Measurements from ENCODE around the gene TMC3. TPM values are rescaled to one million over a fixed set of nuclear protein-coding genes. Genes with fewer than 3 reads are reported as not detected.

Gene TMC3
- polyA plus RNA-seq, 1 of the 3 experiments (the other 2 are of a cell fraction): not detected

DNA sequence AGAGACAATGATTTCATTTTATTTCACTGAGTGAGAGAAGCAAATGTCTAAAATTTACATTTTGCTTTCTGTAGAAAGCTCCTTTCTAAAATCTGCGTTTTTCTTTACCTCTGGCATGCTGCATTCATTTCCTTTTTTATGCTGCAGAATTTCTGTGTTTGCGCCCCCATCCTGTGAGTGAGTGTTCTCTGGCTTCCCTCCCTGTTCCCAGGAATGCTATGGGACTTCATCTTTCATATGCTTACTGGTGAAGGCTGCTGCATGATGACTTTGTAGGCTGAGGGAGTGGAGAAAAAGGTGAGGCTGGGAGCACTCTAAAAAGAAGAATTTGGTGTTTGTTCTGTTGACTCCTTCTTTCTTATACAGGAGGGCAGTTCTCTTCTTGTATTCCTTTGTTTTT lies 7.7 kb upstream of the TMC3 start:
- WGBS (ENCODE audit: low lambda C conversion rate): 31% methylated on average over 2 of the region's 2 CpGs
- H3K27me3 ChIP-seq (ENCODE audit: insufficient read depth): no peaks in the 10 kb centered on the region
- no peak overlapping the region for H3K4me3 ChIP-seq (ENCODE audit: low read depth in 2 of 2, low read length in 1 of 2)
- H3K9me2 ChIP-seq: no peaks in the 10 kb centered on the region
- no peaks in the 10 kb centered on the region for H3K9me3 ChIP-seq
- ChIA-PET CTCF (interaction anchor here (2.1 to 2.5 kb wide), 2 partner anchors 19 to 116 kb away, joined by 10 to 13 read pairs; no protein-coding TSS in a partner anchor), POLR2A (no interaction called here)
- H4K20me1 ChIP-seq (ENCODE audit: insufficient read depth): no peaks in the 10 kb centered on the region
- TF ChIP-seq, protein P1, sequence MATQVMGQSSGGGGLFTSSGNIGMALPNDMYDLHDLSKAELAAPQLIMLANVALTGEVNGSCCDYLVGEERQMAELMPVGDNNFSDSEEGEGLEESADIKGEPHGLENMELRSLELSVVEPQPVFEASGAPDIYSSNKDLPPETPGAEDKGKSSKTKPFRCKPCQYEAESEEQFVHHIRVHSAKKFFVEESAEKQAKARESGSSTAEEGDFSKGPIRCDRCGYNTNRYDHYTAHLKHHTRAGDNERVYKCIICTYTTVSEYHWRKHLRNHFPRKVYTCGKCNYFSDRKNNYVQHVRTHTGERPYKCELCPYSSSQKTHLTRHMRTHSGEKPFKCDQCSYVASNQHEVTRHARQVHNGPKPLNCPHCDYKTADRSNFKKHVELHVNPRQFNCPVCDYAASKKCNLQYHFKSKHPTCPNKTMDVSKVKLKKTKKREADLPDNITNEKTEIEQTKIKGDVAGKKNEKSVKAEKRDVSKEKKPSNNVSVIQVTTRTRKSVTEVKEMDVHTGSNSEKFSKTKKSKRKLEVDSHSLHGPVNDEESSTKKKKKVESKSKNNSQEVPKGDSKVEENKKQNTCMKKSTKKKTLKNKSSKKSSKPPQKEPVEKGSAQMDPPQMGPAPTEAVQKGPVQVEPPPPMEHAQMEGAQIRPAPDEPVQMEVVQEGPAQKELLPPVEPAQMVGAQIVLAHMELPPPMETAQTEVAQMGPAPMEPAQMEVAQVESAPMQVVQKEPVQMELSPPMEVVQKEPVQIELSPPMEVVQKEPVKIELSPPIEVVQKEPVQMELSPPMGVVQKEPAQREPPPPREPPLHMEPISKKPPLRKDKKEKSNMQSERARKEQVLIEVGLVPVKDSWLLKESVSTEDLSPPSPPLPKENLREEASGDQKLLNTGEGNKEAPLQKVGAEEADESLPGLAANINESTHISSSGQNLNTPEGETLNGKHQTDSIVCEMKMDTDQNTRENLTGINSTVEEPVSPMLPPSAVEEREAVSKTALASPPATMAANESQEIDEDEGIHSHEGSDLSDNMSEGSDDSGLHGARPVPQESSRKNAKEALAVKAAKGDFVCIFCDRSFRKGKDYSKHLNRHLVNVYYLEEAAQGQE (IDR thresholded peaks at IDR 0.05; ENCODE audit: low read depth, low read length): no peak
- TF ChIP-seq TEAD4 (IDR thresholded peaks at IDR 0.05; ENCODE audit: borderline replicate concordance, insufficient read depth): no peak
- no peak for TF ChIP-seq NRF1 (IDR thresholded peaks at IDR 0.05; ENCODE audit: low read depth, low read length)
- no peak for TF ChIP-seq RXRA (IDR thresholded peaks at IDR 0.05; ENCODE audit: borderline replicate concordance, low read depth)
- TF ChIP-seq POLR2AphosphoS5 (IDR thresholded peaks at IDR 0.05; ENCODE audit: low read depth, low read length): no peak
- TF ChIP-seq, protein P2, sequence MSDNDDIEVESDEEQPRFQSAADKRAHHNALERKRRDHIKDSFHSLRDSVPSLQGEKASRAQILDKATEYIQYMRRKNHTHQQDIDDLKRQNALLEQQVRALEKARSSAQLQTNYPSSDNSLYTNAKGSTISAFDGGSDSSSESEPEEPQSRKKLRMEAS (IDR thresholded peaks at IDR 0.05; ENCODE audit: low read depth): no peak
- TF ChIP-seq GABPA (IDR thresholded peaks at IDR 0.05; ENCODE audit: low read depth): no peak
- TF ChIP-seq RAD21 (IDR thresholded peaks at IDR 0.05; ENCODE audit: low read length): no peak
- TF ChIP-seq FOXM1 (IDR thresholded peaks at IDR 0.05; ENCODE audit: low read depth): no peak
- H3K27ac ChIP-seq (ENCODE audit: low read depth in 2 of 2, low read length in 1 of 2): no peak overlapping the region
- no peaks in the 10 kb centered on the region for H3K36me3 ChIP-seq (replicated peaks in 1 of 2; ENCODE audit: control insufficient read depth in 1 of 2, insufficient read depth in 2 of 2, low read length in 1 of 2)
- no peak overlapping the region for H3K9ac ChIP-seq
- no peak overlapping the region for H3K4me2 ChIP-seq
- H2AFZ ChIP-seq (ENCODE audit: low read depth): no peak overlapping the region
- no peaks in the 10 kb centered on the region for H3K4me1 ChIP-seq (ENCODE audit: control insufficient read depth in 1 of 2, insufficient read depth in 2 of 2, low read depth in 1 of 2, low read length in 1 of 2)
- no peaks in the 10 kb centered on the region for H3F3A ChIP-seq (replicated peaks; ENCODE audit: insufficient read depth)
- DNase-seq: no peak
- H3K79me2 ChIP-seq (ENCODE audit: insufficient read depth): no peaks in the 10 kb centered on the region

DNA sequence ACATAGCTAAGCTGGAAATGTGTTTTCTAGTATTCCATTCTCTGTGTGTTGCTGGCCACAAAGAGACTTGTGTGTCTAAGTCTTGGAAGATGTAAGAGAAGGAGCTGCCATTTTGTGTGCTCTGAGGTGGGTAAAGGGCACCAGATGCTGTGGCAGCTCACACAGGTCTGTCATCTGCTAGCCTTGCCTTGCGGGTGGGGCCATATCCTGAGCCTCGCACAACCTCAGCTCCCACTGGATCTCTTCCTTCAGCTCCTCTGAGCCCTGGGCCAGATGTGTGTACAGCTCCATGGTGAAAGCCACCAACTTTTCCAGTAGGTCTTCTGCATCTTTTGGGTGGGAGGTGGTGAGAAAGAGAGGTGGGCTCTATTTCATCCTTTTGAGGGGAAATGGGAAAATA lies 6.7 kb upstream of the TMC3 start:
- Histone ChIP-seq H3K27me3 (ENCODE audit: insufficient read depth) (no peaks in the 10 kb centered on the region), H3K9ac (no peak overlapping the region), H3F3A (replicated peaks; ENCODE audit: insufficient read depth) (no peaks in the 10 kb centered on the region), H3K9me2 (no peaks in the 10 kb centered on the region), H3K4me3 (ENCODE audit: low read depth in 2 of 2, low read length in 1 of 2) (no peak overlapping the region), H3K9me3 (no peaks in the 10 kb centered on the region), H2AFZ (ENCODE audit: low read depth) (no peak overlapping the region), H3K4me1 (ENCODE audit: control insufficient read depth in 1 of 2, insufficient read depth in 2 of 2, low read depth in 1 of 2, low read length in 1 of 2) (no peaks in the 10 kb centered on the region), H3K4me2 (no peak overlapping the region), H3K27ac (ENCODE audit: low read depth in 2 of 2, low read length in 1 of 2) (no peak overlapping the region), H3K36me3 (replicated peaks in 1 of 2; ENCODE audit: control insufficient read depth in 1 of 2, insufficient read depth in 2 of 2, low read length in 1 of 2) (no peaks in the 10 kb centered on the region), H3K79me2 (ENCODE audit: insufficient read depth) (no peaks in the 10 kb centered on the region), H4K20me1 (ENCODE audit: insufficient read depth) (no peaks in the 10 kb centered on the region)
- ChIA-PET POLR2A (no interaction called here), CTCF (interaction anchor here (0.7 to 2.5 kb wide), 4 partner anchors 9 to 115 kb away, joined by 3 to 13 read pairs (median 8); no protein-coding TSS in a partner anchor)
- no peak for DNase-seq
- WGBS (ENCODE audit: low lambda C conversion rate): no CpG with 5 or more reads among the region's 2 CpGs
- TF ChIP-seq, protein P1 (IDR thresholded peaks at IDR 0.05; ENCODE audit: low read depth, low read length): no peak
- TF ChIP-seq CHD2 (IDR thresholded peaks at IDR 0.05; ENCODE audit: low read length, partially characterized antibody) (no peak), RCOR1 (IDR thresholded peaks at IDR 0.05; ENCODE audit: low read length) (no peak), GABPA (IDR thresholded peaks at IDR 0.05; ENCODE audit: low read depth) (no peak), NFIC (IDR thresholded peaks at IDR 0.05; ENCODE audit: borderline replicate concordance) (no peak), MEF2A (IDR thresholded peaks at IDR 0.05; ENCODE audit: borderline replicate concordance, low read depth) (no peak), FOSL2 (IDR thresholded peaks at IDR 0.05; ENCODE audit: borderline replicate concordance, low read depth) (no peak)
- TF ChIP-seq, protein P3, sequence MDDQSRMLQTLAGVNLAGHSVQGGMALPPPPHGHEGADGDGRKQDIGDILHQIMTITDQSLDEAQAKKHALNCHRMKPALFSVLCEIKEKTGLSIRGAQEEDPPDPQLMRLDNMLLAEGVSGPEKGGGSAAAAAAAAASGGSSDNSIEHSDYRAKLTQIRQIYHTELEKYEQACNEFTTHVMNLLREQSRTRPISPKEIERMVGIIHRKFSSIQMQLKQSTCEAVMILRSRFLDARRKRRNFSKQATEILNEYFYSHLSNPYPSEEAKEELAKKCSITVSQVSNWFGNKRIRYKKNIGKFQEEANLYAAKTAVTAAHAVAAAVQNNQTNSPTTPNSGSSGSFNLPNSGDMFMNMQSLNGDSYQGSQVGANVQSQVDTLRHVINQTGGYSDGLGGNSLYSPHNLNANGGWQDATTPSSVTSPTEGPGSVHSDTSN (IDR thresholded peaks at IDR 0.05): no peak
- TF ChIP-seq, protein P4, sequence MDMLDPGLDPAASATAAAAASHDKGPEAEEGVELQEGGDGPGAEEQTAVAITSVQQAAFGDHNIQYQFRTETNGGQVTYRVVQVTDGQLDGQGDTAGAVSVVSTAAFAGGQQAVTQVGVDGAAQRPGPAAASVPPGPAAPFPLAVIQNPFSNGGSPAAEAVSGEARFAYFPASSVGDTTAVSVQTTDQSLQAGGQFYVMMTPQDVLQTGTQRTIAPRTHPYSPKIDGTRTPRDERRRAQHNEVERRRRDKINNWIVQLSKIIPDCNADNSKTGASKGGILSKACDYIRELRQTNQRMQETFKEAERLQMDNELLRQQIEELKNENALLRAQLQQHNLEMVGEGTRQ (IDR thresholded peaks at IDR 0.05; ENCODE audit: borderline replicate concordance, low read depth, low read length): no peak
- TF ChIP-seq, protein P5, sequence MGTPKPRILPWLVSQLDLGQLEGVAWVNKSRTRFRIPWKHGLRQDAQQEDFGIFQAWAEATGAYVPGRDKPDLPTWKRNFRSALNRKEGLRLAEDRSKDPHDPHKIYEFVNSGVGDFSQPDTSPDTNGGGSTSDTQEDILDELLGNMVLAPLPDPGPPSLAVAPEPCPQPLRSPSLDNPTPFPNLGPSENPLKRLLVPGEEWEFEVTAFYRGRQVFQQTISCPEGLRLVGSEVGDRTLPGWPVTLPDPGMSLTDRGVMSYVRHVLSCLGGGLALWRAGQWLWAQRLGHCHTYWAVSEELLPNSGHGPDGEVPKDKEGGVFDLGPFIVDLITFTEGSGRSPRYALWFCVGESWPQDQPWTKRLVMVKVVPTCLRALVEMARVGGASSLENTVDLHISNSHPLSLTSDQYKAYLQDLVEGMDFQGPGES (IDR thresholded peaks at IDR 0.05; ENCODE audit: low read depth, low read length): no peak
